Medulla oblongata (tissue), 1 donor: ENCODE results near the gene TMEM233.

Experiments used
- DNase-seq: peaks from one replicate; pipeline ENCODE4 v3.0.0-alpha.2; 2015; ENCODE audit errors: extremely low spot score

The TMEM233 gene

GRCh38 chr12:119593578-119594398 lies at the start of gene TMEM233:
Gene TMEM233 (plus strand): TSS chr12:119593774. CDS start chr12:119593849, 75 bp downstream.
- DNase-seq, result no peak

DNA sequence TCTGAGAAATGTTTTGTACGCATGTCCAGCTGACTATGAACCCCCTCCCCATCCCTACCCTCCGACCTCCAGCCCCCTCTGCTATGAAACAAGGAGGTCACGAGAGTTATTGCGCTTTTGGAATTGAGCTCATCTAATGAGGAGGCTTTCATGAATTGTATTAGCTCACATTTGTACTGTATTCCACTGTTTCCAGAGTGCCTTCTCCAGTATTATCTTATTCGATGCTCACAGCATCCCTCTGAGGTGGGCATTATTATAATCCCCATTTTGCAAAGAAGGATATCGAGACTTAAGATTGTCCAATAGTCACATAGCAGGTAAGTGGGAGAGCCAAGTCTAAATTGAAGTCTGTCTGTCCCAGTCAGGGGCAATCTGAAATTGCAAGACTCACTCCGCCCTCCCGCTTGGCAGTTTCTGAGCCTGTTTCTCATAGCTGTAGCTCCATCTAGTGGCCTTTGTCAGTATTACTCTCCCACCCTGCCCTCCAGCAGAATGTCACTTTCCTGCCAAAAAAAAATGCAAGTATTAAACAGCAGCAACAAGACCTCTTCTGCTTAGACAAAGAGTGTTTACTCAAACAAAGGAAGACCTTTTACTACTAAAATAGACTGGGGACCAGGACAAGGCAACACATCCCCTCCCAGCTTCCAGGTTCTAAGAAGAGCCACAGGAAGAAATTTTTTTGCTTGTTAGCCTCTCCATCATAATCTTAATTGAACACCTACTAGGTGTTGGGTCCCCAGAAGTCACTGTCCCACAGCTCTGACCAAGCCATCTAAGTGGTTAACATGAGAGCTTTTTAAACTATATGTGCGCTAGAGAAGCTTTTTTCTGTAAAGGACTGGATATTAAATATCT lies 48.6 kb upstream of the TMEM233 start:
- DNase-seq, result peak; percentile 81

GRCh38 chr12:119546340-119546739 lies 47.2 kb upstream of the TMEM233 start:
- DNase-seq, result no peak

GRCh38 chr12:119547001-119547400 lies 46.6 kb upstream of the TMEM233 start:
- DNase-seq, result no peak

DNA sequence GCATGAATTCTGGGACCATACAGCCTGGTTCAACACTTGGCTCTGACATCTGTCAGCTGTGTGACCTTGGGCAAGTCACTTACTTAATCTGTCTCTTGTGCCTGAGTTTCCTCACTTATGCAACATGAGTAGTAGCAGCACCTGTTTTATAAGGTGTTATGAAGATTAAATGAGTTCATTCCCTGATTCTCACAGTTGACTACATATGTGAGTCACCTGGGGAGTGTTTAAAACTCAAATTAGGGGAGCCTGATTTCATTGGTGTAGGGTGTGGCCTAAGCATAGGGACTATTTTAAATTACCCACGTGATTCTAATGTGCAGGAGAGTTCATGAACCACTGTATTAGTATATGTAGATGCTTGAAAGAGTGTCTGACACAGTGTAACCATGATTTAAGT lies 36.7 kb upstream of the TMEM233 start:
- no peak for DNase-seq

- DNase-seq, result no peak
Measured at GRCh38 chr12:119565404-119565803, 28.2 kb upstream of the TMEM233 start.

- DNase-seq, result no peak
Measured at GRCh38 chr12:119570771-119571170, 22.8 kb upstream of the TMEM233 start.

- DNase-seq, result no peak
Measured at GRCh38 chr12:119573086-119573485, 20.5 kb upstream of the TMEM233 start.

GRCh38 chr12:119574255-119574654 lies 19.3 kb upstream of the TMEM233 start:
- no peak for DNase-seq

- DNase-seq, result no peak
Measured at GRCh38 chr12:119576118-119576810, 17.3 kb upstream of the TMEM233 start.

- DNase-seq, result no peak
Measured at GRCh38 chr12:119576915-119577314, 16.7 kb upstream of the TMEM233 start.

DNA sequence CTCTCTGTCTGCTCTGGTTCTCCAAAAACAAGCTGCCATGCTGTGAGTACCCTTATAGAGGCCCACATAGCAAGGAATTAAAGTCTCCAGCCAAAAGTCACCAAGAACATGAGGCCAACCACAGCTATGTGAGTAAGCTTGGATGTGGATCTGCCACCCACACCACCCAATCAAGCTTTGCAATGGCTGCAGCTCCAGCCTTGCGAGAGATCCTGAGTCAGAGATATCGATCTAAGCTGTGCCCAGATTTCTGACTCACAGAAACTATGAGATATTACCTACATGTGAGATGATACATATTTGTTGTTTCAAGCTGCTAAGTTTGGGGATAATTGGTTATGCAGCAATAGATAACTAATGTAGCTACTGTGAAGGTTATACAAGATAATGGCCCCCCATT lies 15.5 kb upstream of the TMEM233 start:
- no peak for DNase-seq

DNA sequence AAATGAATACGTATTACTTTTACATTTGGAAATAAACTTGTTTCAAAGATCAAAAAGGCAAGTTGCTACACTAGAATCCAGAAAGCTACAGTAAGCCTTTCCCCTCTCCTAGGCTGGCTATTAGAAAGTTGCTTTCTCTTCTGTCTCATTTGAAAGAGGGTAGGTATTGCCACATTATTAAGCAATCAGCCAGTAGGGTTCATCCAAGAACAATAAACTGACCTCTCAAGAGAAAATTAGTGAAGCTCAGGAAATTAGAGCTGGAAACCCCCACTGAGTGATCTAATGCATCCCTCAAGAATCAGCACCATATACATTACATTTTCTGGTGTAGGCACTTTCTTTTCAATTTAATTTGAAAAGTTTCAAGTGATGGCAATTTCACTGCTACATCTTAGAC lies 4.5 kb upstream of the TMEM233 start:
- no peak for DNase-seq

GRCh38 chr12:119589634-119590033 lies 3.9 kb upstream of the TMEM233 start:
- no peak for DNase-seq

DNA sequence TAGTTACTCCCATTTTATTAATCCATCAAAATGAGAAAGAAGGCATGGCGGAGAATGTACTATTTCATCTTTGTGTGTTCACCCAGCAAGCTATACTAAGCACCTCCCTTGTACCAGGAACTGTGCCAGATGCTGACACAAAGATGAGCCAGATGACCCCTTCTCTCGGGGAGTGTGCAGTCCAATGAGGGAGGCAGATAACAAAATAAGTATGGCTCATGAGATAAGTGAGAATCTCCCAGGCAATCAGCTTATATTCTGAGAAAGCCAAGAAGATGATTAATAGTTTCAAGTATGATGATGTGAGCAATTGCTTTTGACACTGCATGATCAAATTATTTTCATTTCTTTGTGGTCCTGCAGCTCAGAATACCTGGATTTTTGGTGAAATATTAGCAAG lies 1.3 kb upstream of the TMEM233 start:
- no peak for DNase-seq

- no peak for DNase-seq
Measured at GRCh38 chr12:119594399-119594730, 791 bp downstream of the TMEM233 start.

DNA sequence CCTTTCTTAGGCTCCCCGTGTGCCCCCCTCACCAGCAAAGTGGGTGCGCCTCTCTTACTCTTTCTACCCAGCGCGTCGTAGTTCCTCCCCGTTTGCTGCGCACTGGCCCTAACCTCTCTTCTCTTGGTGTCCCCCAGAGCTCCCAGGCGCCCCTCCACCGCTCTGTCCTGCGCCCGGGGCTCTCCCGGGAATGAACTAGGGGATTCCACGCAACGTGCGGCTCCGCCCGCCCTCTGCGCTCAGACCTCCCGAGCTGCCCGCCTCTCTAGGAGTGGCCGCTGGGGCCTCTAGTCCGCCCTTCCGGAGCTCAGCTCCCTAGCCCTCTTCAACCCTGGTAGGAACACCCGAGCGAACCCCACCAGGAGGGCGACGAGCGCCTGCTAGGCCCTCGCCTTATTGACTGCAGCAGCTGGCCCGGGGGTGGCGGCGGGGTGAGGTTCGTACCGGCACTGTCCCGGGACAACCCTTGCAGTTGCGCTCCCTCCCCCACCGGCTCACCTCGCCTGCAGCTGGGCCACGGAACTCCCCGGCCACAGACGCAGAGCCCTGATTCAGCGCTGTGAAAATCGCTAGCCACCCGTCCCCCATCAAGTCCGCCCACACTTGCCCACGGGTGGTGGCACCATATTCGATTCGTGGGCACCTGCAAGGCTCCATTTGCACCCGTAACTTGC lies 1.3 kb downstream of the TMEM233 start:
- no peak for DNase-seq

GRCh38 chr12:119598159-119598558 lies 4.6 kb downstream of the TMEM233 start:
- no peak for DNase-seq

- no peak for DNase-seq
Measured at GRCh38 chr12:119601877-119602733, 8.5 kb downstream of the TMEM233 start.

DNA sequence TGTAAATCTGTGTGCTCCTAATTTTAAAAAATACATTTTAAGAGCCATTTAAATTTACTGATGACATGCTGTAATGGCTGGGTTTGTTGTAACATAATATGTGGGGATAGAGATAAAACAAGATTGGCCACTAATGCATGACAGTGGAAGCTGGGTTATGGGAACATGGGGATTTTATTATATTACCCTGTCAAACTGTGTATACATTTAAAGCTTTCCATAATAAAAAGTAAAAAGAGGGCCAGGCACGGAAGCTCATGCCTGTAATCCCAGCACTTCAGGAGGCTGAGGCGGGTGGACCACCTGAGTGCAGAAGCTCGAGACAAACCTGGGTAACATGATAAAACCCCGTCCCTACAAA lies 9.1 kb downstream of the TMEM233 start:
- DNase-seq, result no peak

- DNase-seq, result no peak
Measured at GRCh38 chr12:119603767-119604166, 10.2 kb downstream of the TMEM233 start.
